BLaER1 (cell line): Measurements from ENCODE around the gene SLC6A19.

ENCODE experiments used
- H3K27ac ChIP-seq: shearing (Covaris generic); formaldehyde crosslinking; 2 replicates; pipeline ENCODE4 v1.8.1; 2022
- H3K27me3 ChIP-seq: shearing (Covaris generic); formaldehyde crosslinking; 2 replicates; pipeline ENCODE4 v1.8.1; 2022
- H3K36me3 ChIP-seq: shearing (Covaris generic); formaldehyde crosslinking; 2 replicates; pipeline ENCODE4 v1.8.1; 2022
- H3K4me1 ChIP-seq: shearing (Covaris generic); formaldehyde crosslinking; 2 replicates; pipeline ENCODE4 v1.8.1; 2022
- H3K4me2 ChIP-seq: shearing (Covaris generic); formaldehyde crosslinking; 2 replicates; pipeline ENCODE4 v1.8.1; 2022
- H3K4me3 ChIP-seq: shearing (Covaris generic); formaldehyde crosslinking; 2 replicates; pipeline ENCODE4 v1.8.1; 2022
- H3K9ac ChIP-seq: shearing (Covaris generic); formaldehyde crosslinking; 2 replicates; pipeline ENCODE4 v1.8.1; 2022
- H3K9me3 ChIP-seq: shearing (Covaris generic); formaldehyde crosslinking; 2 replicates; pipeline ENCODE4 v1.8.1; 2022
- H4K20me1 ChIP-seq: shearing (Covaris generic); formaldehyde crosslinking; 2 replicates; pipeline ENCODE4 v1.8.1; 2022
- Cebpa-rat ChIP-seq: shearing (Covaris generic); IDR thresholded peaks from 2 replicates; pipeline ENCODE4 v1.8.1; 2022

SLC6A19 gene

GRCh38 chr5:1190837-1191239 is 10.6 kb upstream of the SLC6A19 start:
- Histone ChIP-seq H3K4me2 (peak overlapping the region; percentile 7; the same call in 1 of the 2 replicates), H3K36me3 (no peaks in the 10 kb centered on the region), H3K4me1 (peaks cover 21% of the 10 kb centered on the region), H3K4me3 (no peak overlapping the region), H4K20me1 (no peaks in the 10 kb centered on the region), H3K27ac (no peak overlapping the region), H3K27me3 (peaks cover 36% of the 10 kb centered on the region), H3K9me3 (no peaks in the 10 kb centered on the region), H3K9ac (no peak overlapping the region)
- TF ChIP-seq Cebpa-rat: no peak

GRCh38 chr5:1192971-1193590 is 8.3 kb upstream of the SLC6A19 start:
- H3K9ac ChIP-seq: no peak overlapping the region
- H3K4me2 ChIP-seq: peak overlapping the region; percentile 52
- no peaks in the 10 kb centered on the region for H3K9me3 ChIP-seq

GRCh38 chr5:1193591-1193985 is 7.8 kb upstream of the SLC6A19 start:
- Histone ChIP-seq H3K9me3 (no peaks in the 10 kb centered on the region), H3K9ac (no peak overlapping the region), H3K36me3 (no peaks in the 10 kb centered on the region), H3K27ac (no peak overlapping the region), H4K20me1 (no peaks in the 10 kb centered on the region), H3K4me1 (peaks cover 21% of the 10 kb centered on the region), H3K27me3 (peaks cover 40% of the 10 kb centered on the region), H3K4me3 (no peak overlapping the region), H3K4me2 (peak overlapping the region; percentile 52)
- no peak for TF ChIP-seq Cebpa-rat

More at GRCh38 chr5:1192971-1193590, 8.3 kb upstream of the SLC6A19 start:
- Histone ChIP-seq H3K27me3 (peaks cover 38% of the 10 kb centered on the region), H3K36me3 (no peaks in the 10 kb centered on the region), H4K20me1 (no peaks in the 10 kb centered on the region), H3K4me1 (peaks cover 21% of the 10 kb centered on the region), H3K27ac (no peak overlapping the region), H3K4me3 (no peak overlapping the region)
- TF ChIP-seq Cebpa-rat: no peak

GRCh38 chr5:1194378-1194777 is 7.0 kb upstream of the SLC6A19 start:
- no peaks in the 10 kb centered on the region for H3K36me3 ChIP-seq
- no peaks in the 10 kb centered on the region for H4K20me1 ChIP-seq
- no peak overlapping the region for H3K9ac ChIP-seq
- no peak overlapping the region for H3K4me2 ChIP-seq
- peaks cover 21% of the 10 kb centered on the region for H3K4me1 ChIP-seq
- H3K4me3 ChIP-seq: no peak overlapping the region
- peaks cover 38% of the 10 kb centered on the region for H3K27me3 ChIP-seq
- H3K27ac ChIP-seq: no peak overlapping the region
- TF ChIP-seq Cebpa-rat: no peak
- no peaks in the 10 kb centered on the region for H3K9me3 ChIP-seq

- Histone ChIP-seq H3K9me3 (no peaks in the 10 kb centered on the region), H3K4me3 (no peak overlapping the region), H3K36me3 (no peaks in the 10 kb centered on the region), H3K27ac (no peak overlapping the region), H3K9ac (no peak overlapping the region), H3K4me2 (no peak overlapping the region), H3K27me3 (peaks cover 31% of the 10 kb centered on the region), H3K4me1 (peaks cover 16% of the 10 kb centered on the region), H4K20me1 (no peaks in the 10 kb centered on the region; the same call in 1 of the 2 replicates)
- no peak for TF ChIP-seq Cebpa-rat
These were observed 6.0 kb upstream of the SLC6A19 start for GRCh38 chr5:1195439-1195838.

- Histone ChIP-seq H3K9ac (no peak overlapping the region), H3K27ac (no peak overlapping the region), H3K27me3 (peaks cover 30% of the 10 kb centered on the region), H3K4me2 (no peak overlapping the region), H3K9me3 (no peaks in the 10 kb centered on the region), H3K36me3 (no peaks in the 10 kb centered on the region), H4K20me1 (no peaks in the 10 kb centered on the region; the same call in 1 of the 2 replicates), H3K4me1 (peaks cover 14% of the 10 kb centered on the region), H3K4me3 (no peak overlapping the region)
- TF ChIP-seq Cebpa-rat: no peak
These were observed 5.5 kb upstream of the SLC6A19 start for GRCh38 chr5:1195916-1196315.

- Histone ChIP-seq H3K27me3 (peaks cover 35% of the 10 kb centered on the region), H3K9ac (no peak overlapping the region)
These were observed 4.8 kb upstream of the SLC6A19 start for GRCh38 chr5:1196562-1196961.

GRCh38 chr5:1197876-1198666 is 3.3 kb upstream of the SLC6A19 start:
- Histone ChIP-seq H4K20me1 (no peaks in the 10 kb centered on the region; the same call in 1 of the 2 replicates), H3K27ac (no peak overlapping the region), H3K9ac (no peak overlapping the region), H3K27me3 (peaks cover 30% of the 10 kb centered on the region), H3K4me1 (peaks cover 29% of the 10 kb centered on the region), H3K9me3 (no peaks in the 10 kb centered on the region), H3K4me3 (no peak overlapping the region), H3K36me3 (no peaks in the 10 kb centered on the region), H3K4me2 (no peak overlapping the region)
- no peak for TF ChIP-seq Cebpa-rat

More at GRCh38 chr5:1196562-1196961, 4.8 kb upstream of the SLC6A19 start:
- no peaks in the 10 kb centered on the region for H3K9me3 ChIP-seq
- no peak overlapping the region for H3K4me2 ChIP-seq
- H3K4me1 ChIP-seq: peaks cover 19% of the 10 kb centered on the region
- no peak for TF ChIP-seq Cebpa-rat
- H4K20me1 ChIP-seq: no peaks in the 10 kb centered on the region; the same call in 1 of the 2 replicates
- no peak overlapping the region for H3K4me3 ChIP-seq
- no peak overlapping the region for H3K27ac ChIP-seq
- no peaks in the 10 kb centered on the region for H3K36me3 ChIP-seq

- H3K9ac ChIP-seq: no peak overlapping the region
- no peaks in the 10 kb centered on the region; the same call in 1 of the 2 replicates for H4K20me1 ChIP-seq
- no peaks in the 10 kb centered on the region for H3K9me3 ChIP-seq
- H3K27me3 ChIP-seq: peaks cover 18% of the 10 kb centered on the region; the same call in 1 of the 2 replicates
- peaks cover 19% of the 10 kb centered on the region for H3K4me1 ChIP-seq
- no peak for TF ChIP-seq Cebpa-rat
- H3K27ac ChIP-seq: no peak overlapping the region
- H3K4me3 ChIP-seq: no peak overlapping the region
- no peak overlapping the region for H3K4me2 ChIP-seq
- H3K36me3 ChIP-seq: no peaks in the 10 kb centered on the region
These were observed 2.1 kb upstream of the SLC6A19 start for GRCh38 chr5:1199340-1199648.
